HUDEP-2 (cell line): ENCODE measurements around the gene ZNF407.

Source experiments
- DNase-seq, 76 experiments: peaks; one replicate each; lab custom pipeline; 2025; ENCODE audit not compliant: unreplicated experiment in 76 of 76; lab: John Stamatoyannopoulos, UW

The ZNF407 gene

GRCh38 chr18:75035928-75036327 is 438.3 kb downstream of the ZNF407 start:
- no peak for DNase-seq

GRCh38 chr18:75036917-75037688 is 439.4 kb downstream of the ZNF407 start:
- no peak for DNase-seq

GRCh38 chr18:75037689-75037955 is 440.0 kb downstream of the ZNF407 start:
- DNase-seq, result no peak

GRCh38 chr18:75041586-75041985 is 443.9 kb downstream of the ZNF407 start:
- DNase-seq, result peak in 8 of 76 experiments; percentile 5 to 34 (median 17)

- DNase-seq, result no peak
Measured at GRCh38 chr18:75043478-75043877, 445.8 kb downstream of the ZNF407 start.

GRCh38 chr18:75044296-75044695 is 446.6 kb downstream of the ZNF407 start:
- no peak for DNase-seq

GRCh38 chr18:75044791-75045190 is 447.1 kb downstream of the ZNF407 start:
- DNase-seq, result no peak

- DNase-seq, result no peak
Measured at GRCh38 chr18:75045272-75045671, 447.6 kb downstream of the ZNF407 start.

GRCh38 chr18:75047240-75047961 is 449.7 kb downstream of the ZNF407 start:
- no peak for DNase-seq

- no peak for DNase-seq
Measured at GRCh38 chr18:75048776-75049454, 451.2 kb downstream of the ZNF407 start.

- no peak for DNase-seq
Measured at GRCh38 chr18:75049455-75049789, 451.8 kb downstream of the ZNF407 start.

- no peak for DNase-seq
Measured at GRCh38 chr18:75051757-75052156, 454.1 kb downstream of the ZNF407 start.

GRCh38 chr18:75052475-75052874 is 454.8 kb downstream of the ZNF407 start:
- no peak for DNase-seq

GRCh38 chr18:75053028-75053629 is 455.5 kb downstream of the ZNF407 start:
- DNase-seq, result no peak

- DNase-seq, result no peak
Measured at GRCh38 chr18:75054046-75054445, 456.4 kb downstream of the ZNF407 start.

- DNase-seq, result no peak
Measured at GRCh38 chr18:75054611-75055010, 456.9 kb downstream of the ZNF407 start.

GRCh38 chr18:75057169-75057960 is 459.7 kb downstream of the ZNF407 start:
- no peak for DNase-seq

GRCh38 chr18:75060185-75060584 is 462.5 kb downstream of the ZNF407 start:
- no peak for DNase-seq

GRCh38 chr18:75062297-75062886 is 464.7 kb downstream of the ZNF407 start:
- no peak for DNase-seq

GRCh38 chr18:75063196-75063595 is 465.5 kb downstream of the ZNF407 start:
- no peak for DNase-seq
